CD14-positive monocyte (primary cell): Measurements from ENCODE around the gene DCAKD. TPM values are rescaled to one million over a fixed set of nuclear protein-coding genes. Genes with fewer than 3 reads are reported as not detected.

Experiments
- DNase-seq, 3 donors: peaks; one replicate each; pipeline ENCODE4 v3.0.0-alpha.2; 2011 to 2022
- H2AFZ ChIP-seq: 2 replicates; pipeline ENCODE4 v1.6.0; 2012; ENCODE audit warnings: mild to moderate bottlenecking, low read depth, low read length, inconsistent platforms; ENCODE audit not compliant: insufficient read depth, poor library complexity, severe bottlenecking
- H3K27ac ChIP-seq, 2 donors: 1 replicate in 1 of 2; 2 replicates in 1 of 2; pipeline ENCODE4 v1.5.1; 2012 to 2013; ENCODE audit warnings: low read length in 2 of 2, control low read depth in 1 of 2, inconsistent platforms in 1 of 2, low read depth in 1 of 2, mild to moderate bottlenecking in 1 of 2
- H3K27me3 ChIP-seq, 2 donors: one replicate each; pipeline versions ENCODE4 v1.6.0 to v1.6.1; 2011 to 2013; ENCODE audit warnings: low read length in 2 of 2; ENCODE audit not compliant: control insufficient read depth in 2 of 2, insufficient read depth in 2 of 2
- H3K36me3 ChIP-seq, 2 donors: replicated peaks in 1 of 2; 1 replicate in 1 of 2; 2 replicates in 1 of 2; pipeline versions ENCODE4 v1.5.1 to v1.6.1; 2012 to 2013; ENCODE audit warnings: low read length in 2 of 2, control low read depth in 1 of 2, inconsistent platforms in 1 of 2, mild to moderate bottlenecking in 1 of 2; ENCODE audit not compliant: insufficient read depth in 2 of 2, control insufficient read depth in 1 of 2
- H3K4me1 ChIP-seq, 2 donors: 1 replicate in 1 of 2; 2 replicates in 1 of 2; pipeline versions ENCODE4 v1.5.1 to v1.6.1; 2012 to 2013; ENCODE audit warnings: low read length in 2 of 2, control low read depth in 1 of 2, inconsistent platforms in 1 of 2, mild to moderate bottlenecking in 1 of 2, moderate library complexity in 1 of 2; ENCODE audit not compliant: insufficient read depth in 2 of 2, control insufficient read depth in 1 of 2
- H3K4me2 ChIP-seq: replicated peaks from 2 replicates; pipeline ENCODE3; 2012; ENCODE audit warnings: low read length, moderate library complexity, mild to moderate bottlenecking; ENCODE audit not compliant: poor library complexity, severe bottlenecking; ENCODE audit errors: extremely low read depth
- H3K4me3 ChIP-seq, 3 experiments: fragments of 200-600 bp in 1 of 3; sonication (generic) in 1 of 3; replicated peaks in 1 of 3; 1 replicate in 2 of 3; 2 replicates in 1 of 3; pipeline ENCODE4 v1.5.1; 2011 to 2013; ENCODE audit warnings: low read length in 3 of 3, mild to moderate bottlenecking in 3 of 3, control low read depth in 2 of 3, low read depth in 2 of 3, inconsistent platforms in 1 of 3, moderate library complexity in 1 of 3
- H3K79me2 ChIP-seq: 2 replicates; pipeline ENCODE4 v1.6.0; 2012; ENCODE audit warnings: mild to moderate bottlenecking, control low read depth, inconsistent platforms, low read length, moderate library complexity; ENCODE audit not compliant: insufficient read depth
- H3K9ac ChIP-seq: 2 replicates; pipeline ENCODE4 v1.6.0; 2017; ENCODE audit warnings: low read length, mild to moderate bottlenecking; ENCODE audit not compliant: insufficient read depth, poor library complexity, severe bottlenecking
- H3K9me3 ChIP-seq, 2 donors: replicated peaks in 1 of 2; 1 replicate in 1 of 2; 2 replicates in 1 of 2; pipeline versions ENCODE4 v1.5.1 to v1.6.1; 2012 to 2013; ENCODE audit warnings: low read length in 2 of 2, control low read depth in 1 of 2; ENCODE audit not compliant: control insufficient read depth in 1 of 2, insufficient read depth in 1 of 2
- H4K20me1 ChIP-seq: 2 replicates; pipeline ENCODE4 v1.6.0; 2012; ENCODE audit warnings: mild to moderate bottlenecking, low read length, control low read depth, moderate library complexity; ENCODE audit not compliant: insufficient read depth
- H3K27ac Mint-ChIP-seq, 7 donors: one replicate each; pipeline ENCODE4 v1.8.0; 2020; ENCODE audit warnings: mild to moderate bottlenecking in 7 of 7, mixed read lengths in 7 of 7, moderate library complexity in 6 of 7, inconsistent platforms in 2 of 7
- H3K27me3 Mint-ChIP-seq, 3 donors: one replicate each; pipeline ENCODE4 v1.8.0; 2021 to 2022; ENCODE audit warnings: low read depth in 3 of 3, mild to moderate bottlenecking in 3 of 3, mixed read lengths in 3 of 3, moderate library complexity in 3 of 3, inconsistent platforms in 1 of 3
- H3K36me3 Mint-ChIP-seq, 2 donors: one replicate each; pipeline ENCODE4 v1.8.0; 2020; ENCODE audit warnings: mixed read lengths in 2 of 2, inconsistent platforms in 1 of 2, mild to moderate bottlenecking in 1 of 2
- H3K4me1 Mint-ChIP-seq: one replicate; pipeline ENCODE4 v1.8.0; 2020; ENCODE audit warnings: mild to moderate bottlenecking, mixed read lengths
- H3K4me3 Mint-ChIP-seq, 2 donors: one replicate each; pipeline ENCODE4 v1.8.0; 2020; ENCODE audit warnings: mild to moderate bottlenecking in 2 of 2, mixed read lengths in 2 of 2, moderate library complexity in 1 of 2
- H3K9me3 Mint-ChIP-seq, 7 donors: one replicate each; pipeline ENCODE4 v1.8.0; 2020 to 2022; ENCODE audit warnings: mixed read lengths in 7 of 7, mild to moderate bottlenecking in 6 of 7, moderate library complexity in 6 of 7, inconsistent platforms in 2 of 7
- CTCF ChIP-seq: fragments of 200-600 bp; IDR thresholded peaks from one replicate; pipeline ENCODE4 v1.8.0; 2022; ENCODE audit warnings: antibody characterized with exemption, mild to moderate bottlenecking
- WGBS: methylation state at CpG from one replicate; pipeline ENCODE4 v1.1.5; 2013; ENCODE audit warnings: missing lambda C conversion rate; ENCODE audit not compliant: insufficient coverage; 5-methylcytosine and 5-hydroxymethylcytosine counted together
- intact Hi-C, 2 donors: fragments of 100-400 bp; cut with micrococcal nuclease; formaldehyde crosslinking; loops; one replicate each; pipeline versions ENCODE4 v1.15.0 to v1.15.1; 2023
- polyA plus RNA-seq, 3 donors: library from polyadenylated mRNA; depleted of rRNA in 1 of 3; unstranded in 2 of 3; stranded (reverse) in 1 of 3; fragments of 300-500 nt in 2 of 3; fragments of >200 nt in 1 of 3; fragmentation: Illumina TruSeq in 2 of 3; gene quantifications; 1 replicate in 2 of 3; 2 replicates in 1 of 3; pipeline ENCODE4 v1.2.3, GENCODE V29; 2012 to 2021

Gene DCAKD
- polyA plus RNA-seq, 3 donors = 6.6 to 10.0 (median 8.7) TPM

GRCh38 chr17:45029096-45029495 lies 22.3 kb downstream of the DCAKD start:
- H3K27me3 ChIP-seq = no peaks in the 10 kb centered on the region
- Mint-ChIP-seq H3K4me1 (no peaks in the 10 kb centered on the region), H3K27me3 (no peaks in the 10 kb centered on the region), H3K9me3 (no peaks in the 10 kb centered on the region), H3K36me3 (peaks cover 46 to 78% of the 10 kb centered on the region in 2 donors), H3K27ac (no peak overlapping the region), H3K4me3 (no peak overlapping the region)
- no peaks in the 10 kb centered on the region for H3K4me1 ChIP-seq
- no peak for DNase-seq
- peaks cover 49 to 72% of the 10 kb centered on the region in 2 donors for H3K36me3 ChIP-seq
- no peak overlapping the region for H3K27ac ChIP-seq
- H2AFZ ChIP-seq = no peak overlapping the region
- no peak for TF ChIP-seq CTCF
- H3K79me2 ChIP-seq = no peaks in the 10 kb centered on the region
- no peak overlapping the region for H3K4me3 ChIP-seq
- no peaks in the 10 kb centered on the region for H4K20me1 ChIP-seq
- 98% methylated on average over 5 of the region's 7 CpGs for WGBS
- intact Hi-C loops = no loop called here
- no peak overlapping the region for H3K4me2 ChIP-seq
- no peak overlapping the region for H3K9ac ChIP-seq
- no peaks in the 10 kb centered on the region for H3K9me3 ChIP-seq

- 88% methylated on average over 3 of the region's 13 CpGs for WGBS
- H3K4me3 Mint-ChIP-seq = no peak overlapping the region
- H3K9ac ChIP-seq = no peak overlapping the region
Observed at GRCh38 chr17:45022655-45023339, 28.6 kb downstream of the DCAKD start.

More at GRCh38 chr17:45022655-45023339, 28.6 kb downstream of the DCAKD start:
- peaks cover 30 to 33% of the 10 kb centered on the region in 2 donors for H3K36me3 Mint-ChIP-seq
- H3K4me1 Mint-ChIP-seq = peaks cover 29% of the 10 kb centered on the region
- no peak overlapping the region for H3K27ac Mint-ChIP-seq
- H3K79me2 ChIP-seq = no peaks in the 10 kb centered on the region
- no peaks in the 10 kb centered on the region for H4K20me1 ChIP-seq
- H3K9me3 ChIP-seq = peaks cover 0 to 13% of the 10 kb centered on the region in 2 donors
- H3K36me3 ChIP-seq = peaks cover 4 to 24% of the 10 kb centered on the region in 2 donors
- intact Hi-C loops = loop anchor here (1.0 to 5.0 kb wide), 3 partner anchors 100 to 245 kb away; no protein-coding TSS in a partner anchor
- H3K4me2 ChIP-seq = no peak overlapping the region
- H2AFZ ChIP-seq = no peak overlapping the region
- H3K27me3 ChIP-seq = peaks cover 31 to 37% of the 10 kb centered on the region in 2 donors
- DNase-seq = no peak
- H3K27ac ChIP-seq = no peak overlapping the region
- no peak overlapping the region for H3K4me3 ChIP-seq
- peaks cover 16 to 29% of the 10 kb centered on the region in 2 donors for H3K4me1 ChIP-seq
- H3K9me3 Mint-ChIP-seq = peaks cover 0 to 23% (median 10%) of the 10 kb centered on the region in 7 donors
- H3K27me3 Mint-ChIP-seq = peaks cover 37 to 41% (median 38%) of the 10 kb centered on the region in 3 donors
- TF ChIP-seq CTCF = no peak
